ENCODE measurements around the gene ITGA11.

The ITGA11 gene

DNA sequence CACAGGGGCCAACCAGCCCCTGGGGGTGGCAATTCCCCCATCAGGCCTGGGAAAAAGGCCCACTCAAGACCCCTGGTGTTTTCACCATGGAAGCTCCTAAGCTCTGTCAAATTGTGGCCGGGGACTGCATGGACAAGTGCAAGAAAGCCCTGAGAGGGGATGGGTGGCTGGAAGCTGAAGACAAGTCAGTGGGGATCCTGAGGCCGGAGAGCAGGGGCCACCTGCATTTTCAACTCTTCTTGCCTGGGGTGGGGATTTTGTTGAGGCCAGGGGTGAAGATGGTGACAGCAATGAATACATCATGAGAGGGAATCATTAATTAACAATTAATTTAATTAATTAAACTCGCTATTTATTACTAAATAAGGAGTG is 120.5 kb downstream of the ITGA11 start:
- Mint-ChIP-seq H3K27me3 (peaks cover 44% of the 10 kb centered on the region), H3K36me3 (no peaks in the 10 kb centered on the region), H3K4me1 (peaks cover 7% of the 10 kb centered on the region), H3K27ac (no peak overlapping the region), H3K9me3 (no peaks in the 10 kb centered on the region), H3K4me3 (no peak overlapping the region)
- no peak for ATAC-seq

DNA sequence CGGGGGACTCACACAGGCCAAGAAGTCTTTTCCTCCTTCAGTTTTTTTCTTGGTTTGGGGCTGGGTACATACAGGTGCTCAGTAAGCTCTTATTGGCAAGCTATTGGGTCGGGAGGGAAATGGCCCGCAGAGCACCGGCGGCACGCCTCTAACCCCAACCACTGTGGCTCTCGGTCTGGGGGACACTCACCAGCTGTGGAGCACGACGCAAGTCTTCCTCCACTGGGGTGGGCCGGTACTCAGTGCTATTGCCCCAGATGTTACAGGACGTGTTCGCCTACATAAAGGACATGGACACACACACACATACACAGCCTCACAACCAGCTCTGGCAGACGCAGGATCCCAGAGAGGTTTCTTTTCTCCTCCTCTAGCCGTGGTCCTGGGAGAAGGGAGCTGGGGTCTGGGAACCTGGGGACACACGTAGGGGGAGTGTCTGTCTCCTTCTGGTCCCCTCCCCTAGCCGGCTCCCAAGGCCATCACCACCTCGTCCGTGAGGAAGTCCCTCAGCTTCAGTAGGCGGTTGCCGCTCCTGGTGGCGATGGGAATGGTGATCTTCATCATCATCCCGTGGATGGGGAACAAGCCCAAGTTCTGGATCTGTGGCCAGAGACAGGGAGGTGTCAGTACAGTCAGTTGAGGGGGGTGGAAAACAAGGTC is 121.0 kb downstream of the ITGA11 start:
- no peak overlapping the region for H3K4me3 Mint-ChIP-seq
- H3K9me3 Mint-ChIP-seq: no peaks in the 10 kb centered on the region
- ATAC-seq: no peak
- H3K27ac Mint-ChIP-seq: no peak overlapping the region
- no peaks in the 10 kb centered on the region for H3K36me3 Mint-ChIP-seq
- peaks cover 11% of the 10 kb centered on the region for H3K4me1 Mint-ChIP-seq
- H3K27me3 Mint-ChIP-seq: peaks cover 44% of the 10 kb centered on the region

DNA sequence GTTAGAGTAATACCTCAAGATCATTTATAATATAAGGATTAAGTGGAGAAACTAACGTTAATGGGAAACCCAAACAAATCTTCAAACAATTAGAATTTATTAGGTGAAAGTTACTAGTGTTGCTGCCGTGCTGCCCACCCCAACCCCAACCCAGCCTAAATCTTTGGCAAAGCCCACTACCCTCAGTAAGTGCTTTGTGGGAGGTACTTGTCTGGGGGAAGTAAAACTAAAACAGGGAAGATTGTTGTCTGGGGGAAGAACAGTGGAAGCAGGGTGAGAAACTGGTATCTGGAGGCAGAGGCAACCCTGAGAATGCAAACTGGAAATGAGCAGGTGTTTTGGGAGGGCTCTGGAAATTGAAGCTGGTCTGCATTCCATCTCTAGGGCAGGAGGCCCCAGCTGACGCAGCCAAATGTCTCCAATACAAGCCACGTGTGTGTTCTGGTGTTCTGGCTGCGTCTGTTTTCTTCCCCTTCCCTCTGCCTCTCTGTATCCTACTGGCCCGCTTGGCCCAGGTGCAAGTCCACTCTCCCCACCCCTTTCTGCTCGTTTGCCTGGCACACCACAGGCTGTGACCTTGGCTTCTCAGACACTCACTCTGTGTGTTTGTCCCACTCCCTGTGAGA is 121.7 kb downstream of the ITGA11 start:
- Mint-ChIP-seq H3K4me3 (no peak overlapping the region), H3K36me3 (no peaks in the 10 kb centered on the region), H3K27me3 (peaks cover 39% of the 10 kb centered on the region), H3K4me1 (peaks cover 11% of the 10 kb centered on the region), H3K27ac (no peak overlapping the region), H3K9me3 (no peaks in the 10 kb centered on the region)
- no peak for ATAC-seq

DNA sequence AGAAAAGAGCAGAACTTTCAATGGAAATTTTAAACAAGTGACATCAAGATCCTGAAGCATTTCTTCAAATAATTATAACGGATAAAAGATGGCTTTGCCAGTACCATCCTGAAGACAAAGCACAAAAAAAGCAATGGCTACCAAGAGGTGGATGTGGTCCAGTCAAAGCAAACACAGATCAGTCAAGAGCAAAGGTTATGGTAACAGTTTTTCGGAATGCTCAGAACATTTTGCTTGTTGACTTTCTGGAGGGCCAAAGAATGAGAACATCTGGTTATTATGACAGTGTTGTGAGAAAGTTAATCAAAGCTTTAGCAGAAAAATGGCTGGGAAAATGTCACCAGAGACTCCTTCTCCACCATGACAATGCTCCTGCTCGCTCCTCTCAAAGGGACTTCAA is 122.9 kb downstream of the ITGA11 start:
- ATAC-seq: no peak
- H3K9me3 Mint-ChIP-seq: no peaks in the 10 kb centered on the region
- H3K27ac Mint-ChIP-seq: no peak overlapping the region
- H3K27me3 Mint-ChIP-seq: peaks cover 26% of the 10 kb centered on the region
- no peak overlapping the region for H3K4me3 Mint-ChIP-seq
- H3K36me3 Mint-ChIP-seq: no peaks in the 10 kb centered on the region
- H3K4me1 Mint-ChIP-seq: peaks cover 11% of the 10 kb centered on the region

DNA sequence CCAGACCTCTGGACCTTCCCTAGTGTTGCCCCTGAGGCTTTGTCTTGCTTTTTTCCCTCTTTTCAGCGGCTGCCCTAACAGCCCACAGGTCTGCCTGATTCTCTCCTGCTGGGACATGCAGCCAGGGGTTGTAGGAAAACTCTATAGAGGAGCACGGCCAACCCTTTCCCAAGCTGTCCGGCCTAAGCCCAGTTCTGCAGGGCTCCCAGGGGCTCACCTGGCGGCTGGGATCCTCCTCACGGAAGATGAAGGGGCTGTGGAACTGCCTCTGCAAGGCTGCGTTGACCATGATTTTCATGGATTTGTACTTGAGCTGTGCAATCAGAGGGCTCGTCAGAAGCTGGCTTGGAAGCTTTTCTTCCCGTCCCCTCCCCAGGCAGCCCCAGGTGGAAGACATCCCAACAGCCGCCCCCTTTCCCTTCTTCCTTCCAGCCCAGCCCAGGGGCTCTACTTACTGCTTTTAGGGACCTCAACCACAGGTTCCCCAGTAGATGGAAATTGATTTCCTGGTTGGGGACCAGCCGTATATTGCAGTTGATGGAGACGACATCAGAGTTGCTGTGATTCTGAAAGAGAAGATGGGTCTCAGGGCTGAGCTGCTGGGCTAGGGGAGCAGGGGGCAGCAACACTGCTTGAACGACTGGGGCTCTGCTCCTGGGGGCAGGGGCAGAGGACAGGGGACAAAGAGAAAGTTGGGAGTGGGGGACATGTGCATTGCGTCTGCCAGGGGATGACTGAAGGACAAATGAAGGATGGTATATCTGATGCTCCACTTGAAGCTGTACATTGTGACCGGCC is 124.6 kb downstream of the ITGA11 start:
- Mint-ChIP-seq H3K36me3 (no peaks in the 10 kb centered on the region), H3K27me3 (peaks cover 18% of the 10 kb centered on the region)

DNA sequence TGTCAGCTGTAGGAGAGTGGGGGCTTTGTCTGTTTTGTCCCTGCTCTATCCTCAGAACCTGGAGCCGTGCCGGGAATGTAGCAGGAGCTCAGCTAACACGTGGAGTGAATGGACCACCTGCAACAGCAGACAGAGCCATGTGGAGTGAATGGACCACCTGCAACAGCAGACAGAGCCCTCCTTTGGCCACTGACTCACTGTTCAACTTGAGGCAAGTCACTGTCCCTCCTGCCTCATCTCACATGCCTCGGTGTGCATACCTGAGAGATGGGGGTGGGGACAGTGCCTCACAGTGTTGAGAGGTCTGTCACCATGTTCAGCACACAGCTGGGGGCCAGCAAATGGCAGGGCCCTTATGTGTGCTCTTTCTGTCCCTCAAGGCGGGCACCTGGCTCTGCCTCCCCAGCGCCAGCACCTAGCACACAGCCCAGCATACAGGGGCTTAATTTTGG is 126.5 kb downstream of the ITGA11 start:
- Mint-ChIP-seq H3K27me3 (peaks cover 18% of the 10 kb centered on the region), H3K27ac (no peak overlapping the region), H3K9me3 (no peaks in the 10 kb centered on the region), H3K4me1 (peaks cover 11% of the 10 kb centered on the region), H3K4me3 (no peak overlapping the region), H3K36me3 (peaks cover 5% of the 10 kb centered on the region)
- ATAC-seq: no peak

More for the DNA sequence above, 124.6 kb downstream of the ITGA11 start:
- Mint-ChIP-seq H3K4me3 (no peak overlapping the region), H3K9me3 (no peaks in the 10 kb centered on the region), H3K27ac (peak overlapping the region; percentile 17), H3K4me1 (peaks cover 11% of the 10 kb centered on the region)
- ATAC-seq: no peak

DNA sequence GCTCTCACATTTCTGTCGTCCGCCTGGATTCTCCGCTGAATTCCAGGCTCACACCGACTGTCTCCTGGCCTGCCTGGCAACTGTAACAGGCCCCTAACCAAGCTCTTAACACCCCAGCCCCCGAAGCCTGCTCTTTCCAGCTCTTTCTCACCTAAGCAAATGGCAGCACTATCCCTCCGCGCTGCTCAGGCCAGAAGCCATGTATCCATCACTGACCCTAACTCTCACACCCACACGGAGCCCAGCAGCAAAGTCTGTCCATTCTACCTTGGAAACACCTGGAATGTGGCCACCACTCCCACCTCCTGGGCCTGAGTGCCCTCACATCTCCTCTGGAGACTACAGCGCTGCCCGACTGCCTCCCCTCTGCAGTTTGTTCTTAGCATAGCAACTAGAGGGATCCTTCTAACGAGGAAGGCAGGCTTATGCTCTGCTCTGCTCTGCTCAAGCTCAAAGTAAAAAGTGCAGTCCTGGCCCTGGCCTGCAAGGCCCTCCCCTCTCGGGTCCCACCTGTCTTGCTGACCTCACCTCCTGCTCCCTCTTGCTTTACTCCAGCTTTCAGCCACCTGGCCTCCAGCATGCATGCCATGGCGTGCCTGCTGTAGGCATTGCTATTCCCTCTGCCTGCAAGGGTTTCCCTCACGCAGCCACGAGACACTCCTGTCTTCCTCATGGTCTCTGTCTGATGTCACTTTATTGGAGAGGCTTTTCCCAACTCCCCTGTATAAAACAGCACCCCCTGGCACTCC is 127.2 kb downstream of the ITGA11 start:
- Mint-ChIP-seq H3K9me3 (no peaks in the 10 kb centered on the region), H3K36me3 (peaks cover 5% of the 10 kb centered on the region), H3K27me3 (peaks cover 18% of the 10 kb centered on the region), H3K4me3 (no peak overlapping the region), H3K27ac (no peak overlapping the region), H3K4me1 (peaks cover 11% of the 10 kb centered on the region)
- ATAC-seq: no peak

DNA sequence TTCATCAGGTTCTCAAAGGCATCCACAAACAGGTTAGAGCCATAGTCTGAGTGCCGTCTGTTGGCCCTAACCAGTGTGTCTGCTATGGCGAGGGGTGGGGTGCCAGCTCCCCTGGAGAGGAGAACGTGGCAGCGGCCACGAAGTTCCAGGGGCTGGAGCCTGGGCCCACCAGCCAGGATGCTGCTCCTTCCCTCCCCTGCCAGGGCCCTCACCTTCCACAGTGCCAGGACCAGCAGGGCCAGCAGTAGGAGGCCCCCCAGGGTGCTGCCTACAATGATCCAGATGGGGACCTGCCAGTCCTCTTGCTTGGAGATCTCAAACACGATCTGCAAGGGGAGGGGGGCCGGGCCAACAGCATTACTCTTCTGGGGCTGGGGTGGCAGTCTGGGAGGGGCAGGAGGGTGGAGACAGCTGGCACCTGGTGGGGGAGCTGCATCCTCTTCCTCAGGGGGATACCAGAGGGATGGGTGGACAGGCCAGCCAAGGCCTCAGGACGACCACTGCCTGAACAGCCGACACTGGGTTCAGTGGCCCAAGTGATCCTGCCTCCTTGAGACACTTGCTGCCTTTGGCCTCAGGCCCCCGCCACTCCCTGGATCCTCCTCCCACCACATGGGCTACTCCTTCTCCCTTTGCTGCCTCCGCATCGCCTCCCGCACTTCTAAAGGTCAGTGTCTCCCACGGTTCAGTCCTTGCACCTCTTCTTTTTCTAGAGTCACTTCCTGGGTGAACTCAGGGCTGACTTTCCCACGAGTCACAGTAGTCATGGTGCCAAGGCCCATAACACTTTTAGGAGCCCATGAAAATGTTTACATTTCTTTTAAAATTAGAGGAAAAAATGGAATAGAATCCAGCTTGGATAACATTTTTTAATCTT is 128.2 kb downstream of the ITGA11 start:
- H3K4me1 Mint-ChIP-seq: peaks cover 21% of the 10 kb centered on the region
- no peak for ATAC-seq
- H3K9me3 Mint-ChIP-seq: no peaks in the 10 kb centered on the region
- H3K36me3 Mint-ChIP-seq: peaks cover 5% of the 10 kb centered on the region
- no peak overlapping the region for H3K27ac Mint-ChIP-seq
- peaks cover 18% of the 10 kb centered on the region for H3K27me3 Mint-ChIP-seq
- H3K4me3 Mint-ChIP-seq: no peak overlapping the region

DNA sequence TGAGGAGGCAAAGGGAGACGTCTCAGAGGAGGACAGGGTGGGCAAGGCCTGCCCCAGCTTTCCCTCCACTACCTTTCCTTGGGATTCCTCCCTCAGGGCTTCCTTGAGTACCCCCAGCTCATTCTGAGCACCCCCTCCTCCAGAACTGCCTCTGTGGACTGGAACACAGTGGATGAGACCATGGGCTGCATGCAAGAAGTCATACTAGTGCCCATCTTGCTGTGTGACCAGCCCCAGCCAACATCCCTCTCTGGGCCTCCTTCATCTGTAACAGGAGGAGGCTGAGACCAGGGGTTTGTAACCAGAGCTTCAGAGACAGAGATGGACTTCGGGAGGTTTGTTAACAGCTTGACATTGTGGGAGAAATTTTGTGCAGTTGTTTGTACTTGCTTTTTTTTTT is 128.8 kb downstream of the ITGA11 start:
- peaks cover 27% of the 10 kb centered on the region for H3K4me1 Mint-ChIP-seq
- peaks cover 5% of the 10 kb centered on the region for H3K36me3 Mint-ChIP-seq
- peaks cover 18% of the 10 kb centered on the region for H3K27me3 Mint-ChIP-seq
- no peaks in the 10 kb centered on the region for H3K9me3 Mint-ChIP-seq
- ATAC-seq: no peak
- H3K27ac Mint-ChIP-seq: no peak overlapping the region
- H3K4me3 Mint-ChIP-seq: no peak overlapping the region

DNA sequence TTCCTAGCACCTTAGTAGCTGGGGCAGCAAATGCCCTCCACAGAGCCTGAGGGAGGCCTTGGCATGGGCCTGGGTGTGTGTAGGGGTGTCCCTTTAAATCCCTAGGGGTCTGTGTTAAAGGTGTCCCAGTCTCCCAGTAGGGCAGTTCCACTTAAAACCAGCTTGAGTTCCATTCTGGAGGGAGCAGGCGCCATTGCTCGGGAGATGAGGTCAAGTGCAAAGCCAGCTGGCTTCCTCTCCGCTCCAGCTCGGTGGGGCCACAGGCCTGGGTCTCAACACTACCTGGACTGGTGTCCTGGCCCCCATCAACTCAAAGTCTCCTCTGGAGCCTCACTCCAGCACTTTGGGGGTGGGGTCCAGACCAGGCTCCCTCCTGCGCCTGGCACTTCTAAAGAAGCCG is 129.2 kb downstream of the ITGA11 start:
- Mint-ChIP-seq H3K27me3 (peaks cover 16% of the 10 kb centered on the region), H3K4me3 (no peak overlapping the region), H3K9me3 (no peaks in the 10 kb centered on the region), H3K36me3 (peaks cover 5% of the 10 kb centered on the region), H3K4me1 (peaks cover 27% of the 10 kb centered on the region), H3K27ac (no peak overlapping the region)
- ATAC-seq: no peak

DNA sequence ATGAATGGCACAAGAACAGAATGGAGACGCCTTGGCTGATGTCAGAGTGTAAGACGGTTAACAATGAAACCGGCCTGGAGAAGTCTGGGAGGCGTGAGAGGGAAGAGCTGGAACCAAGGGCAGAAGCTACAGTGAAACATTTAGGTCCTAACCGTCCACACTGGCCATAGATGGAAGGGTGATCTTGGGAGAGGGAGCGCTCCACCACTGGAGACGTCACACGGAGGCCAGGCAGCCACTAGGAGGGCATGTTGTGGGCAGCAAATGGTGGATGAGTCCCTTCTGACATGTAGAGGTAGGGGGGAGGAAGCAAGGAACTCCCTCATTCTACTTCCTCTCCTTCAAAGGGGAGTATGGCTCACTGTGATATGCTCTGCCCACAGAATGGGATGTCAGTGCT is 130.7 kb downstream of the ITGA11 start:
- Mint-ChIP-seq H3K9me3 (no peaks in the 10 kb centered on the region), H3K4me1 (peaks cover 18% of the 10 kb centered on the region), H3K27ac (no peak overlapping the region), H3K36me3 (peaks cover 14% of the 10 kb centered on the region), H3K27me3 (peaks cover 2% of the 10 kb centered on the region), H3K4me3 (no peak overlapping the region)
- no peak for ATAC-seq

DNA sequence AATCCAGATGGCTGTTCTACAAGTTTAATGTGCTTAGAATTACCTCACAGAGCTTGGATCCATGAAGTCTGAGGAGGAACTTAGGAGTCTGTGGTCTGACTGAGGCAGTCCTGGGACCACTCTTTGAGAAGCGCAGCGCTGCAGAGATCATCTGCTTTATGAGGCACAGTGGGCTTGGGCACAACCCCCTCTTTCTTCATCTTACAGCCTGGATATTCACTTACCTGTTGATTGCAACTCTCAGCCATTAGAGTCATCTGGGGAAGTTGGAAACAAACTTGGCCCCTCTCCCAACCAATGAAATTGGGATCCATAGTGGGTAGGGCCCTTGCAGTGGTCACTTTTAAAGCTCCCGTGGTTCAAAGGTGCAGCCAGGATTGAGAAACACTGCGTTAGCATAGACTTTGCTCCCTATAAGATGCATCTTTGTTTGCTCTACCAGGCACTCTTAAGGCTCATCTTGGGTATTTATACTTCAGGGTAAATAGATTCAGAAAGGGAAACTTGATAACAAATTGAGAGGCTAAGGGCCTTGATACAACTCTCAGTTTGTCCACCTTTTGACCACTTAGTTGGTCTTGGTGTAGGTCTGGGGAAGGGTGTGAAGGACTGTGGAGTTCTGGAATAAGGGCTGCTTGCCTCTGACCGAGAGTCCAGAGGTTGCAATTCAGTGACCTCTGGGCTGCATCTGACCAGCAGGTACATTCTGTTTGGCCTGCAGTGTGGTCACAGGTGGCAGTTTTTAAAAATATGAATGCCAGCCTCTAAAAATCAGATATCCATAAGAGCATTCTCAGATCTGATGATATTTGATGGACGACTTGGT is 131.6 kb downstream of the ITGA11 start:
- H3K9me3 Mint-ChIP-seq: no peaks in the 10 kb centered on the region
- H3K4me3 Mint-ChIP-seq: no peak overlapping the region
- H3K4me1 Mint-ChIP-seq: peaks cover 16% of the 10 kb centered on the region
- no peaks in the 10 kb centered on the region for H3K27me3 Mint-ChIP-seq
- no peak overlapping the region for H3K27ac Mint-ChIP-seq
- H3K36me3 Mint-ChIP-seq: peaks cover 23% of the 10 kb centered on the region
- ATAC-seq: no peak

DNA sequence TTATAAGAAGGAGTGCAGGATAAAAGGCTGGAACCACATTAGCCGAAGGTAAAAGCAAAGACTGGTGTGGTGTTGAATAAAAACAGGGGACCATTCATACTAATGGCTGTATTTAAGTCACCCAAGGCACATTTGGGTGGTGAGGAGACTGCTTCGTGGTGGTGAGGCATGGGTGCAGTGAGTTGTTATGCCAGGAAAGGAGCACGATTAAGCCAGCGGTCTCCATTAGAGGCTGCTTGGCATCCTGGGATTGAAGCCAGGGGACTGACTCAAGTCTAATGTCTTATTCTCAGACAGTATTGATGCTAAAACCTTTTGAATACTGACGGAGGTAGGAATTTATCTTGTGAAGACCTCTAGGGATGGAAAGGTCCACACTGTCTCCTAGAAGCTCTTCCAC is 132.5 kb downstream of the ITGA11 start:
- no peak for ATAC-seq
- no peaks in the 10 kb centered on the region for H3K27me3 Mint-ChIP-seq
- H3K27ac Mint-ChIP-seq: peak overlapping the region; percentile 74
- peak overlapping the region; percentile 62 for H3K4me3 Mint-ChIP-seq
- H3K9me3 Mint-ChIP-seq: no peaks in the 10 kb centered on the region
- H3K36me3 Mint-ChIP-seq: peaks cover 29% of the 10 kb centered on the region
- H3K4me1 Mint-ChIP-seq: peaks cover 16% of the 10 kb centered on the region
